ENCODE measurements around the gene MAK. TPM values are rescaled to one million over a fixed set of nuclear protein-coding genes. Genes with fewer than 3 reads are reported as not detected.
"Not testable (repeated sequence)": the region's sequence is repeated elsewhere in the genome, so short reads cannot be mapped to it uniquely, and the experiment has no call there.

Gene MAK
- total RNA-seq, 1 donor from 2014 or later, result 0.14 TPM

DNA sequence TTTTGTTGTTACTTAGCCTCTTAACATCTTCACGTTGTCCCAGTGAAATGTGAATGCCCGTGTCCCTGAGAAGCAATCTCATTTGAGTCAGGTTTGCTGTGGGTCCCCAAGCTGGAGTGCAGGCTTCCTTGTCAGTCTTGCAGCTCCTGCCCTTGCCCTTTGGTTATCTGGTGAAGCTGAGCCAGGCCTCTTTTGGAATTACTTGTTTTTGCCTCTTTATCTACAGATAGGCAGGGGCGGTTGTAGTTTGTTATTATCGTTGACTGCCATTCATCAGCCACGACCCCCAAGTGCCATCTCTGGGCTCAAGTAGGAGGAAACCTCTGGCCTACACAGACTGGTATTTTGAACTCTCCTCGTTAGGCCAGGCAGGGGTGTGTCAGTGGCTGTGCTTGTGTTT lies 113.3 kb downstream of the MAK start:
- peaks cover 47% of the 10 kb centered on the region for H3K36me3 ChIP-seq
- TF ChIP-seq, protein P1, sequence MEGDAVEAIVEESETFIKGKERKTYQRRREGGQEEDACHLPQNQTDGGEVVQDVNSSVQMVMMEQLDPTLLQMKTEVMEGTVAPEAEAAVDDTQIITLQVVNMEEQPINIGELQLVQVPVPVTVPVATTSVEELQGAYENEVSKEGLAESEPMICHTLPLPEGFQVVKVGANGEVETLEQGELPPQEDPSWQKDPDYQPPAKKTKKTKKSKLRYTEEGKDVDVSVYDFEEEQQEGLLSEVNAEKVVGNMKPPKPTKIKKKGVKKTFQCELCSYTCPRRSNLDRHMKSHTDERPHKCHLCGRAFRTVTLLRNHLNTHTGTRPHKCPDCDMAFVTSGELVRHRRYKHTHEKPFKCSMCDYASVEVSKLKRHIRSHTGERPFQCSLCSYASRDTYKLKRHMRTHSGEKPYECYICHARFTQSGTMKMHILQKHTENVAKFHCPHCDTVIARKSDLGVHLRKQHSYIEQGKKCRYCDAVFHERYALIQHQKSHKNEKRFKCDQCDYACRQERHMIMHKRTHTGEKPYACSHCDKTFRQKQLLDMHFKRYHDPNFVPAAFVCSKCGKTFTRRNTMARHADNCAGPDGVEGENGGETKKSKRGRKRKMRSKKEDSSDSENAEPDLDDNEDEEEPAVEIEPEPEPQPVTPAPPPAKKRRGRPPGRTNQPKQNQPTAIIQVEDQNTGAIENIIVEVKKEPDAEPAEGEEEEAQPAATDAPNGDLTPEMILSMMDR (IDR thresholded peaks at IDR 0.05; ENCODE audit: borderline replicate concordance), result no peak
- intact Hi-C loops (cut with micrococcal nuclease), result no loop called here
- H3K4me1 ChIP-seq, result peaks cover 68% of the 10 kb centered on the region
- no peaks in the 10 kb centered on the region for H3K9me3 ChIP-seq (replicated peaks)
- H3K4me3 ChIP-seq, result no peak overlapping the region
- no peaks in the 10 kb centered on the region for H3K27me3 ChIP-seq (ENCODE audit: low read depth)
- H3K27ac ChIP-seq (replicated peaks), result no peak overlapping the region
- DNase-seq, result no peak

DNA sequence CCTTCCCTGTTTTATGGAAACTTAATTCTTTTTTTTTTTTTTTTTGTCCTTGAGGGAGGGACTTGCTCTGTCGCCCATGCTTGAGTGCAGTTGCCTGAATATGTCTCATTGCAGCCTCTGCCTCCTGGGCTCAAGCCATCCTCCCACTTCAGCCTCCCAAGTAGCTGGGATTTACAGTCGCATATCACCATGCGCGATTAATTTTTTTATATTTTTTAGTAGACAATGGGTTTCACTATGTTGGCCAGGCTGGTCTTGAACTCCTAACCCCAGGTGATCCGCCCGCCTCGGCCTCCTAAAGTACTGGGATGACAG lies 114.8 kb downstream of the MAK start:
- intact Hi-C loops (cut with micrococcal nuclease), result no loop called here
- H3K36me3 ChIP-seq, result peaks cover 31% of the 10 kb centered on the region
- H3K27me3 ChIP-seq (ENCODE audit: low read depth), result no peaks in the 10 kb centered on the region
- DNase-seq, result no peak
- TF ChIP-seq, protein P1 (IDR thresholded peaks at IDR 0.05; ENCODE audit: borderline replicate concordance), result no peak
- H3K4me1 ChIP-seq, result peaks cover 68% of the 10 kb centered on the region
- peak overlapping the region; percentile 92 for H3K27ac ChIP-seq (replicated peaks)
- no peaks in the 10 kb centered on the region for H3K9me3 ChIP-seq (replicated peaks)
- H3K4me3 ChIP-seq, result peak overlapping the region; percentile 72

GRCh38 chr6:10722820-10723566 lies 115.3 kb downstream of the MAK start, which contains the start of gene TMEM14C:
TMEM14C (plus strand) TSS chr6:10723070; CDS start chr6:10724614, 1,544 bp downstream.
- Histone ChIP-seq H3K27me3 (ENCODE audit: low read depth) (no peaks in the 10 kb centered on the region), H3K9me3 (replicated peaks) (peaks cover 4% of the 10 kb centered on the region), H3K4me1 (peaks cover 68% of the 10 kb centered on the region), H3K36me3 (peaks cover 26% of the 10 kb centered on the region), H3K27ac (replicated peaks) (peak within 1 kb of the TSS; percentile 92), H3K4me3 (peak within 1 kb of the TSS; percentile 72)
- intact Hi-C loops (cut with micrococcal nuclease), result no loop called here
- DNase-seq, result peak; percentile 100
- TF ChIP-seq, protein P1 (IDR thresholded peaks at IDR 0.05; ENCODE audit: borderline replicate concordance), result no peak

- TF ChIP-seq, protein P1 (IDR thresholded peaks at IDR 0.05; ENCODE audit: borderline replicate concordance), result no peak
- Histone ChIP-seq H3K27me3 (ENCODE audit: low read depth) (no peaks in the 10 kb centered on the region), H3K27ac (replicated peaks) (peak overlapping the region; percentile 92), H3K4me3 (peak overlapping the region; percentile 72), H3K4me1 (peaks cover 68% of the 10 kb centered on the region), H3K36me3 (peaks cover 23% of the 10 kb centered on the region), H3K9me3 (replicated peaks) (peaks cover 4% of the 10 kb centered on the region)
- intact Hi-C loops (cut with micrococcal nuclease), result no loop called here
- no peak for DNase-seq
These were observed 115.8 kb downstream of the MAK start for GRCh38 chr6:10722570-10722819.

GRCh38 chr6:10721850-10722569 lies 116.3 kb downstream of the MAK start:
- TF ChIP-seq, protein P1 (IDR thresholded peaks at IDR 0.05; ENCODE audit: borderline replicate concordance), result no peak
- DNase-seq, result no peak
- Histone ChIP-seq H3K4me3 (peak overlapping the region; percentile 72), H3K27ac (replicated peaks) (peak overlapping the region; percentile 92), H3K9me3 (replicated peaks) (peaks cover 4% of the 10 kb centered on the region), H3K4me1 (peaks cover 68% of the 10 kb centered on the region), H3K27me3 (ENCODE audit: low read depth) (no peaks in the 10 kb centered on the region), H3K36me3 (peaks cover 18% of the 10 kb centered on the region)
- intact Hi-C loops (cut with micrococcal nuclease), result no loop called here

GRCh38 chr6:10720960-10721849 lies 117.1 kb downstream of the MAK start:
- DNase-seq; H3K9me3 ChIP-seq (replicated peaks); intact Hi-C loops (cut with micrococcal nuclease); H3K27me3 ChIP-seq (ENCODE audit: low read depth): not testable (repeated sequence)
- H3K4me1 ChIP-seq, result peaks cover 62% of the 10 kb centered on the region
- peaks cover 12% of the 10 kb centered on the region for H3K36me3 ChIP-seq
- peak overlapping the region; percentile 70 for H3K4me3 ChIP-seq
- peak overlapping the region; percentile 90 for H3K27ac ChIP-seq (replicated peaks)
